Measurements from ENCODE around the gene METTL25.

DNA sequence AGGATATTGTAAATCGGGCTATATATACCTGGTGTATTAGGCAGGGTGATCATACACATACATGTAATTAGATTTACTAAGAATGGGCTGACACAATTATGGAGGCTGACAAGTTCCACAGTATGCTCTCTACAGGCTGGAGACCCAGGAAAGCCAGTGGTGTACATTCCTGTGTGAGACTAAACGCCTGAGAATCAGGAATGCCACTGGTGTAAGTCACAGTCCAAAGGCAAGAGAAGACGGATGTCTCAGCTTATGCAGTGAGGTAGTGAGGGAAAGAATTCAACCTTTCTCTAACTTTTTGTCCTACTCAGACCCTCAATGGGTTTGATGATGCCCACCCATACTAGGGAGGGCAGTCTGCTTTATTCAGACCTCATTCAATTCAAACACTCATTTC lies 57.1 kb downstream of the METTL25 start:
- TF ChIP-seq, protein P1, sequence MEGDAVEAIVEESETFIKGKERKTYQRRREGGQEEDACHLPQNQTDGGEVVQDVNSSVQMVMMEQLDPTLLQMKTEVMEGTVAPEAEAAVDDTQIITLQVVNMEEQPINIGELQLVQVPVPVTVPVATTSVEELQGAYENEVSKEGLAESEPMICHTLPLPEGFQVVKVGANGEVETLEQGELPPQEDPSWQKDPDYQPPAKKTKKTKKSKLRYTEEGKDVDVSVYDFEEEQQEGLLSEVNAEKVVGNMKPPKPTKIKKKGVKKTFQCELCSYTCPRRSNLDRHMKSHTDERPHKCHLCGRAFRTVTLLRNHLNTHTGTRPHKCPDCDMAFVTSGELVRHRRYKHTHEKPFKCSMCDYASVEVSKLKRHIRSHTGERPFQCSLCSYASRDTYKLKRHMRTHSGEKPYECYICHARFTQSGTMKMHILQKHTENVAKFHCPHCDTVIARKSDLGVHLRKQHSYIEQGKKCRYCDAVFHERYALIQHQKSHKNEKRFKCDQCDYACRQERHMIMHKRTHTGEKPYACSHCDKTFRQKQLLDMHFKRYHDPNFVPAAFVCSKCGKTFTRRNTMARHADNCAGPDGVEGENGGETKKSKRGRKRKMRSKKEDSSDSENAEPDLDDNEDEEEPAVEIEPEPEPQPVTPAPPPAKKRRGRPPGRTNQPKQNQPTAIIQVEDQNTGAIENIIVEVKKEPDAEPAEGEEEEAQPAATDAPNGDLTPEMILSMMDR (IDR thresholded peaks at IDR 0.05): no peak
- TF ChIP-seq POLR2A (IDR thresholded peaks at IDR 0.05): no peak
- TF ChIP-seq POLR2AphosphoS5 (IDR thresholded peaks at IDR 0.05): no peak
- no peak for TF ChIP-seq EP300 (IDR thresholded peaks at IDR 0.05; ENCODE audit: low read depth)
